ENCODE measurements around the gene NLGN4Y. TPM values are rescaled to one million over a fixed set of nuclear protein-coding genes. Genes with fewer than 3 reads are reported as not detected.

Gene NLGN4Y
- total RNA-seq, 1 experiment from 2014 or later, result 48.4 TPM

DNA sequence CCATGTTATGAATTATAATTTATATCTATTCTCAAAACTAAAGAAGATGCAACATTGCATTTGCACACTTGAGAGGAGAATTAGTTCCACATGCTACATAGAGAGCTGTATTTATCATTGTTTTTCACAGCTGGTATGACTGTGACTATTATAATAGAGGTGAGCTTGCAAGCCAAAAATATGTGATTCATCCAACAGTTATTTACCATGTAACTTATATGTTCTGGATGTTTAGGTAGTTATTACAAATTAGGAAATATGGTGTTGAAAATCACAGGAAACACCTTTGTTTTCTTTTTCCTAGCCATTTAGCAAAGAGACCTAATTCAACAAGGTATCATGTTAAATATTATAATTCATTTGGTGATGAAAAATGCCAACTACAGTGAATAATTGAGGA is 183.8 kb downstream of the NLGN4Y start:
- ATAC-seq (no peak), DNase-seq (ENCODE audit: low spot score) (no peak)
- ChIA-PET CTCF (no interaction called here), POLR2A (no interaction called here)
- no peaks in the 10 kb centered on the region for H3K27me3 Mint-ChIP-seq (ENCODE audit: low read depth)
- peaks cover 21% of the 10 kb centered on the region for H3K36me3 Mint-ChIP-seq
- no peak overlapping the region for H3K4me3 Mint-ChIP-seq
- H3K9me3 Mint-ChIP-seq, result peaks cover 11% of the 10 kb centered on the region
- no peaks in the 10 kb centered on the region for H3K4me1 Mint-ChIP-seq
- no peak overlapping the region for H3K27ac Mint-ChIP-seq
- TF ChIP-seq, protein P1, sequence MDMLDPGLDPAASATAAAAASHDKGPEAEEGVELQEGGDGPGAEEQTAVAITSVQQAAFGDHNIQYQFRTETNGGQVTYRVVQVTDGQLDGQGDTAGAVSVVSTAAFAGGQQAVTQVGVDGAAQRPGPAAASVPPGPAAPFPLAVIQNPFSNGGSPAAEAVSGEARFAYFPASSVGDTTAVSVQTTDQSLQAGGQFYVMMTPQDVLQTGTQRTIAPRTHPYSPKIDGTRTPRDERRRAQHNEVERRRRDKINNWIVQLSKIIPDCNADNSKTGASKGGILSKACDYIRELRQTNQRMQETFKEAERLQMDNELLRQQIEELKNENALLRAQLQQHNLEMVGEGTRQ (CRISPR knock-in tag; IDR thresholded peaks at IDR 0.05), result no peak
- TF ChIP-seq ZNF232 (CRISPR knock-in tag; IDR thresholded peaks at IDR 0.05) (no peak), FOXJ3 (CRISPR knock-in tag; IDR thresholded peaks at IDR 0.05; ENCODE audit: borderline replicate concordance) (no peak), EMX1 (CRISPR knock-in tag; IDR thresholded peaks at IDR 0.05) (no peak), IRF2 (CRISPR knock-in tag; IDR thresholded peaks at IDR 0.05; ENCODE audit: borderline replicate concordance, low read depth) (no peak), ZNF317 (CRISPR knock-in tag; IDR thresholded peaks at IDR 0.05; ENCODE audit: borderline replicate concordance, low read depth) (no peak)
- TF ChIP-seq, protein P2, sequence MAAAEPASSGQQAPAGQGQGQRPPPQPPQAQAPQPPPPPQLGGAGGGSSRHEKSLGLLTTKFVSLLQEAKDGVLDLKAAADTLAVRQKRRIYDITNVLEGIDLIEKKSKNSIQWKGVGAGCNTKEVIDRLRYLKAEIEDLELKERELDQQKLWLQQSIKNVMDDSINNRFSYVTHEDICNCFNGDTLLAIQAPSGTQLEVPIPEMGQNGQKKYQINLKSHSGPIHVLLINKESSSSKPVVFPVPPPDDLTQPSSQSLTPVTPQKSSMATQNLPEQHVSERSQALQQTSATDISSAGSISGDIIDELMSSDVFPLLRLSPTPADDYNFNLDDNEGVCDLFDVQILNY (CRISPR knock-in tag; IDR thresholded peaks at IDR 0.05), result no peak
- TF ChIP-seq, protein P3, sequence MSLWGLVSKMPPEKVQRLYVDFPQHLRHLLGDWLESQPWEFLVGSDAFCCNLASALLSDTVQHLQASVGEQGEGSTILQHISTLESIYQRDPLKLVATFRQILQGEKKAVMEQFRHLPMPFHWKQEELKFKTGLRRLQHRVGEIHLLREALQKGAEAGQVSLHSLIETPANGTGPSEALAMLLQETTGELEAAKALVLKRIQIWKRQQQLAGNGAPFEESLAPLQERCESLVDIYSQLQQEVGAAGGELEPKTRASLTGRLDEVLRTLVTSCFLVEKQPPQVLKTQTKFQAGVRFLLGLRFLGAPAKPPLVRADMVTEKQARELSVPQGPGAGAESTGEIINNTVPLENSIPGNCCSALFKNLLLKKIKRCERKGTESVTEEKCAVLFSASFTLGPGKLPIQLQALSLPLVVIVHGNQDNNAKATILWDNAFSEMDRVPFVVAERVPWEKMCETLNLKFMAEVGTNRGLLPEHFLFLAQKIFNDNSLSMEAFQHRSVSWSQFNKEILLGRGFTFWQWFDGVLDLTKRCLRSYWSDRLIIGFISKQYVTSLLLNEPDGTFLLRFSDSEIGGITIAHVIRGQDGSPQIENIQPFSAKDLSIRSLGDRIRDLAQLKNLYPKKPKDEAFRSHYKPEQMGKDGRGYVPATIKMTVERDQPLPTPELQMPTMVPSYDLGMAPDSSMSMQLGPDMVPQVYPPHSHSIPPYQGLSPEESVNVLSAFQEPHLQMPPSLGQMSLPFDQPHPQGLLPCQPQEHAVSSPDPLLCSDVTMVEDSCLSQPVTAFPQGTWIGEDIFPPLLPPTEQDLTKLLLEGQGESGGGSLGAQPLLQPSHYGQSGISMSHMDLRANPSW (CRISPR knock-in tag; conservative IDR thresholded peaks at IDR 0.05; ENCODE audit: low read depth), result no peak
- TF ChIP-seq, protein P4, sequence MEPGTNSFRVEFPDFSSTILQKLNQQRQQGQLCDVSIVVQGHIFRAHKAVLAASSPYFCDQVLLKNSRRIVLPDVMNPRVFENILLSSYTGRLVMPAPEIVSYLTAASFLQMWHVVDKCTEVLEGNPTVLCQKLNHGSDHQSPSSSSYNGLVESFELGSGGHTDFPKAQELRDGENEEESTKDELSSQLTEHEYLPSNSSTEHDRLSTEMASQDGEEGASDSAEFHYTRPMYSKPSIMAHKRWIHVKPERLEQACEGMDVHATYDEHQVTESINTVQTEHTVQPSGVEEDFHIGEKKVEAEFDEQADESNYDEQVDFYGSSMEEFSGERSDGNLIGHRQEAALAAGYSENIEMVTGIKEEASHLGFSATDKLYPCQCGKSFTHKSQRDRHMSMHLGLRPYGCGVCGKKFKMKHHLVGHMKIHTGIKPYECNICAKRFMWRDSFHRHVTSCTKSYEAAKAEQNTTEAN (CRISPR knock-in tag; IDR thresholded peaks at IDR 0.05), result no peak

DNA sequence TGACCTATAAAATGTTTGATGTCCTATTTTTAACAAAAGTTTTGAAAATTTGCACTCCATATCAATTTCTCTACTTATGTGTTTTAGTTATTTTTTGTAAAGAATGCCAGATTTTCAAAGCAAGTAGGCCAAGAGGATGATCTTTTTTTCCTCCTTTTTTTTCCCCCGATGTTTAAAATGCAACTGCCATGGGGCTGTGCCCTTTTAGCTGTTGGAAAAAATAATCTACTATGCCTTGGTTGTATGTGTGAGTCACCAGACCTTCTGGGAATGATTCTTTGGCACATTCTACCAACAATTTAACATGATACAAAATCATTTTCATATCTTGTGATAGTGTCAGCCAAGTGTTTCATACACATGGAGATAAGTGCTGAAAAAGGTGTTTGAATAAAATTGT is 217.3 kb downstream of the NLGN4Y start:
- no peak for DNase-seq (ENCODE audit: low spot score)
- no peak for ATAC-seq
- CTCF ChIA-PET, result no interaction called here
- Mint-ChIP-seq H3K4me1 (peaks cover 21% of the 10 kb centered on the region), H3K27ac (no peak overlapping the region), H3K4me3 (no peak overlapping the region), H3K9me3 (no peaks in the 10 kb centered on the region), H3K27me3 (ENCODE audit: low read depth) (no peaks in the 10 kb centered on the region), H3K36me3 (no peaks in the 10 kb centered on the region)
- POLR2A ChIA-PET, result no interaction called here
- TF ChIP-seq, protein P5, sequence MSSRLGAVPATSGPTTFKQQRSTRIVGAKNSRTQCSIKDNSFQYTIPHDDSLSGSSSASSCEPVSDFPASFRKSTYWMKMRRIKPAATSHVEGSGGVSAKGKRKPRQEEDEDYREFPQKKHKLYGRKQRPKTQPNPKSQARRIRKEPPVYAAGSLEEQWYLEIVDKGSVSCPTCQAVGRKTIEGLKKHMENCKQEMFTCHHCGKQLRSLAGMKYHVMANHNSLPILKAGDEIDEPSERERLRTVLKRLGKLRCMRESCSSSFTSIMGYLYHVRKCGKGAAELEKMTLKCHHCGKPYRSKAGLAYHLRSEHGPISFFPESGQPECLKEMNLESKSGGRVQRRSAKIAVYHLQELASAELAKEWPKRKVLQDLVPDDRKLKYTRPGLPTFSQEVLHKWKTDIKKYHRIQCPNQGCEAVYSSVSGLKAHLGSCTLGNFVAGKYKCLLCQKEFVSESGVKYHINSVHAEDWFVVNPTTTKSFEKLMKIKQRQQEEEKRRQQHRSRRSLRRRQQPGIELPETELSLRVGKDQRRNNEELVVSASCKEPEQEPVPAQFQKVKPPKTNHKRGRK (CRISPR knock-in tag; IDR thresholded peaks at IDR 0.05; ENCODE audit: borderline replicate concordance), result no peak
- TF ChIP-seq, protein P1 (CRISPR knock-in tag; IDR thresholded peaks at IDR 0.05), result no peak
- TF ChIP-seq GABPB1 (CRISPR knock-in tag; IDR thresholded peaks at IDR 0.05), result no peak
- TF ChIP-seq HMGA2 (CRISPR knock-in tag; IDR thresholded peaks at IDR 0.05), result no peak
- no peak for TF ChIP-seq ZNF671 (CRISPR knock-in tag; IDR thresholded peaks at IDR 0.05)
- no peak for TF ChIP-seq SOX15 (CRISPR knock-in tag; IDR thresholded peaks at IDR 0.05)
- no peak for TF ChIP-seq GTF2I (CRISPR knock-in tag; conservative IDR thresholded peaks at IDR 0.05)
- TF ChIP-seq, protein P6, sequence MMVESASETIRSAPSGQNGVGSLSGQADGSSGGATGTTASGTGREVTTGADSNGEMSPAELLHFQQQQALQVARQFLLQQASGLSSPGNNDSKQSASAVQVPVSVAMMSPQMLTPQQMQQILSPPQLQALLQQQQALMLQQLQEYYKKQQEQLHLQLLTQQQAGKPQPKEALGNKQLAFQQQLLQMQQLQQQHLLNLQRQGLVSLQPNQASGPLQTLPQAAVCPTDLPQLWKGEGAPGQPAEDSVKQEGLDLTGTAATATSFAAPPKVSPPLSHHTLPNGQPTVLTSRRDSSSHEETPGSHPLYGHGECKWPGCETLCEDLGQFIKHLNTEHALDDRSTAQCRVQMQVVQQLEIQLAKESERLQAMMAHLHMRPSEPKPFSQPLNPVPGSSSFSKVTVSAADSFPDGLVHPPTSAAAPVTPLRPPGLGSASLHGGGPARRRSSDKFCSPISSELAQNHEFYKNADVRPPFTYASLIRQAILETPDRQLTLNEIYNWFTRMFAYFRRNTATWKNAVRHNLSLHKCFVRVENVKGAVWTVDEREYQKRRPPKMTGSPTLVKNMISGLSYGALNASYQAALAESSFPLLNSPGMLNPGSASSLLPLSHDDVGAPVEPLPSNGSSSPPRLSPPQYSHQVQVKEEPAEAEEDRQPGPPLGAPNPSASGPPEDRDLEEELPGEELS (CRISPR knock-in tag; IDR thresholded peaks at IDR 0.05), result no peak
- no peak for TF ChIP-seq ESRRA (CRISPR knock-in tag; IDR thresholded peaks at IDR 0.05; ENCODE audit: borderline replicate concordance)
- no peak for TF ChIP-seq NR1H2 (CRISPR knock-in tag; IDR thresholded peaks at IDR 0.05)
- TF ChIP-seq, protein P7, sequence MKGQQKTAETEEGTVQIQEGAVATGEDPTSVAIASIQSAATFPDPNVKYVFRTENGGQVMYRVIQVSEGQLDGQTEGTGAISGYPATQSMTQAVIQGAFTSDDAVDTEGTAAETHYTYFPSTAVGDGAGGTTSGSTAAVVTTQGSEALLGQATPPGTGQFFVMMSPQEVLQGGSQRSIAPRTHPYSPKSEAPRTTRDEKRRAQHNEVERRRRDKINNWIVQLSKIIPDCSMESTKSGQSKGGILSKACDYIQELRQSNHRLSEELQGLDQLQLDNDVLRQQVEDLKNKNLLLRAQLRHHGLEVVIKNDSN (CRISPR knock-in tag; IDR thresholded peaks at IDR 0.05), result no peak
- TF ChIP-seq, protein P8, sequence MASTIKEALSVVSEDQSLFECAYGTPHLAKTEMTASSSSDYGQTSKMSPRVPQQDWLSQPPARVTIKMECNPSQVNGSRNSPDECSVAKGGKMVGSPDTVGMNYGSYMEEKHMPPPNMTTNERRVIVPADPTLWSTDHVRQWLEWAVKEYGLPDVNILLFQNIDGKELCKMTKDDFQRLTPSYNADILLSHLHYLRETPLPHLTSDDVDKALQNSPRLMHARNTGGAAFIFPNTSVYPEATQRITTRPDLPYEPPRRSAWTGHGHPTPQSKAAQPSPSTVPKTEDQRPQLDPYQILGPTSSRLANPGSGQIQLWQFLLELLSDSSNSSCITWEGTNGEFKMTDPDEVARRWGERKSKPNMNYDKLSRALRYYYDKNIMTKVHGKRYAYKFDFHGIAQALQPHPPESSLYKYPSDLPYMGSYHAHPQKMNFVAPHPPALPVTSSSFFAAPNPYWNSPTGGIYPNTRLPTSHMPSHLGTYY (CRISPR knock-in tag; IDR thresholded peaks at IDR 0.05), result no peak
- TF ChIP-seq, protein P9, sequence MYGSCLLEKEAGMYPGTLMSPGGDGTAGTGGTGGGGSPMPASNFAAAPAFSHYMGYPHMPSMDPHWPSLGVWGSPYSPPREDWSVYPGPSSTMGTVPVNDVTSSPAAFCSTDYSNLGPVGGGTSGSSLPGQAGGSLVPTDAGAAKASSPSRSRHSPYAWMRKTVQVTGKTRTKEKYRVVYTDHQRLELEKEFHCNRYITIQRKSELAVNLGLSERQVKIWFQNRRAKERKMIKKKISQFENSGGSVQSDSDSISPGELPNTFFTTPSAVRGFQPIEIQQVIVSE (CRISPR knock-in tag; IDR thresholded peaks at IDR 0.05; ENCODE audit: borderline replicate concordance), result no peak
- TF ChIP-seq NR3C1 (CRISPR knock-in tag; conservative IDR thresholded peaks at IDR 0.05; ENCODE audit: low read depth), result no peak
